Measurements from ENCODE around the gene MRPL10.

Gene MRPL10

GRCh38 chr17:47810200-47810821, 21.0 kb downstream of the MRPL10 start:
- no peaks in the 10 kb centered on the region for H3K27me3 ChIP-seq (ENCODE audit: low read length)
- TF ChIP-seq, protein P1, sequence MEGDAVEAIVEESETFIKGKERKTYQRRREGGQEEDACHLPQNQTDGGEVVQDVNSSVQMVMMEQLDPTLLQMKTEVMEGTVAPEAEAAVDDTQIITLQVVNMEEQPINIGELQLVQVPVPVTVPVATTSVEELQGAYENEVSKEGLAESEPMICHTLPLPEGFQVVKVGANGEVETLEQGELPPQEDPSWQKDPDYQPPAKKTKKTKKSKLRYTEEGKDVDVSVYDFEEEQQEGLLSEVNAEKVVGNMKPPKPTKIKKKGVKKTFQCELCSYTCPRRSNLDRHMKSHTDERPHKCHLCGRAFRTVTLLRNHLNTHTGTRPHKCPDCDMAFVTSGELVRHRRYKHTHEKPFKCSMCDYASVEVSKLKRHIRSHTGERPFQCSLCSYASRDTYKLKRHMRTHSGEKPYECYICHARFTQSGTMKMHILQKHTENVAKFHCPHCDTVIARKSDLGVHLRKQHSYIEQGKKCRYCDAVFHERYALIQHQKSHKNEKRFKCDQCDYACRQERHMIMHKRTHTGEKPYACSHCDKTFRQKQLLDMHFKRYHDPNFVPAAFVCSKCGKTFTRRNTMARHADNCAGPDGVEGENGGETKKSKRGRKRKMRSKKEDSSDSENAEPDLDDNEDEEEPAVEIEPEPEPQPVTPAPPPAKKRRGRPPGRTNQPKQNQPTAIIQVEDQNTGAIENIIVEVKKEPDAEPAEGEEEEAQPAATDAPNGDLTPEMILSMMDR (IDR thresholded peaks at IDR 0.05; ENCODE audit: insufficient read depth, low read length, poor library complexity, severe bottlenecking): no peak
- no peak for TF ChIP-seq EZH2phosphoT487 (conservative IDR thresholded peaks at IDR 0.05; ENCODE audit: low read length)
- no peaks in the 10 kb centered on the region for H4K20me1 ChIP-seq (ENCODE audit: low read depth, low read length)
- H3K9ac ChIP-seq (ENCODE audit: low read length): no peak overlapping the region
- H2AFZ ChIP-seq (ENCODE audit: low read depth, low read length, severe bottlenecking): no peak overlapping the region
- no peaks in the 10 kb centered on the region for H3K79me2 ChIP-seq (ENCODE audit: insufficient read depth, low read length)
- no peaks in the 10 kb centered on the region for H3F3A ChIP-seq (ENCODE audit: insufficient read depth)
- H3K36me3 ChIP-seq (ENCODE audit: low read length): no peaks in the 10 kb centered on the region
- no peak overlapping the region for H3K4me3 ChIP-seq (ENCODE audit: insufficient read depth, low read length, poor library complexity, severe bottlenecking)
- no peak overlapping the region for H3K4me2 ChIP-seq (ENCODE audit: low read depth, low read length, poor library complexity, severe bottlenecking)
- no peak overlapping the region for H3K27ac ChIP-seq (ENCODE audit: low read depth, low read length)
- H3K9me2 ChIP-seq (replicated peaks; ENCODE audit: insufficient read depth, low read length): no peaks in the 10 kb centered on the region
- H3K9me3 ChIP-seq (ENCODE audit: insufficient read depth, low read length): no peaks in the 10 kb centered on the region

DNA sequence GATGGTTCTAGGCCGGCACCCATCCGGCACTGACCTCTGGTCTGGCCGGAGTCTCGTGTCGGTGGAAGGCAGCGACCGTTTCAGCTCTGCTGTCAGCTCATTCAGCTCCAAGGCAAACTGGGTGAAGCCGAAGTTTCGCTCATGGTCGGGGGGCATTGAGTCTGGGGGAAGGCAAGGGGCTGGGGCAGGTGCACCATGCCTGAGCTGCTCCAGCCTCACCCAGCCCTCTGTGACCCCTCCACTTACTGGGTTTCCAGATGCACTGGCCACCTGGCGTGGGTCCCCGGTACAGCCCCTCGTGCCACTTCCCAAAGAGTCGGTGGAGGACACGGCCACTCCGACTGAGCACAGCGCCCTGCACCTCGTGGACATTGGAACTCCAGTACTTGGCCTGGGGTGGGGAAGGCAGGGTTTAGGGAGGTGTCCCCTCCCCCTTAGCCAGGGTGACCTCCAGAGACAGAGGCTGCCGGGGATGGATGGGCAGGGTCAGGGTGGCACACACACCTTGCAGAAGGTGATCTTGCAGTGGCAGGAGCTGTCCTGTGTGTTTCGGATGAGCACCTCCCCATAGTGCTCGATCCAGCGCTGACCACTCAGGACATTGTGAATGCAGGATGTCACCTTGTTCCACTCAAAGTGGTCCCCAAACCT, 22.4 kb downstream of the MRPL10 start:
- Histone ChIP-seq H4K20me1 (ENCODE audit: low read depth, low read length) (no peaks in the 10 kb centered on the region), H3K27me3 (ENCODE audit: low read length) (no peaks in the 10 kb centered on the region), H3K36me3 (ENCODE audit: low read length) (no peaks in the 10 kb centered on the region), H3K4me3 (ENCODE audit: insufficient read depth, low read length, poor library complexity, severe bottlenecking) (no peak overlapping the region), H3K27ac (ENCODE audit: low read depth, low read length) (no peak overlapping the region), H3K9ac (ENCODE audit: low read length) (no peak overlapping the region), H3K4me2 (ENCODE audit: low read depth, low read length, poor library complexity, severe bottlenecking) (no peak overlapping the region), H3K9me2 (replicated peaks; ENCODE audit: insufficient read depth, low read length) (no peaks in the 10 kb centered on the region), H3K9me3 (ENCODE audit: insufficient read depth, low read length) (no peaks in the 10 kb centered on the region), H3K79me2 (ENCODE audit: insufficient read depth, low read length) (no peaks in the 10 kb centered on the region), H3F3A (ENCODE audit: insufficient read depth) (no peaks in the 10 kb centered on the region), H2AFZ (ENCODE audit: low read depth, low read length, severe bottlenecking) (no peak overlapping the region)
- TF ChIP-seq EZH2phosphoT487 (conservative IDR thresholded peaks at IDR 0.05; ENCODE audit: low read length): no peak
- TF ChIP-seq, protein P1 (IDR thresholded peaks at IDR 0.05; ENCODE audit: insufficient read depth, low read length, poor library complexity, severe bottlenecking): no peak

DNA sequence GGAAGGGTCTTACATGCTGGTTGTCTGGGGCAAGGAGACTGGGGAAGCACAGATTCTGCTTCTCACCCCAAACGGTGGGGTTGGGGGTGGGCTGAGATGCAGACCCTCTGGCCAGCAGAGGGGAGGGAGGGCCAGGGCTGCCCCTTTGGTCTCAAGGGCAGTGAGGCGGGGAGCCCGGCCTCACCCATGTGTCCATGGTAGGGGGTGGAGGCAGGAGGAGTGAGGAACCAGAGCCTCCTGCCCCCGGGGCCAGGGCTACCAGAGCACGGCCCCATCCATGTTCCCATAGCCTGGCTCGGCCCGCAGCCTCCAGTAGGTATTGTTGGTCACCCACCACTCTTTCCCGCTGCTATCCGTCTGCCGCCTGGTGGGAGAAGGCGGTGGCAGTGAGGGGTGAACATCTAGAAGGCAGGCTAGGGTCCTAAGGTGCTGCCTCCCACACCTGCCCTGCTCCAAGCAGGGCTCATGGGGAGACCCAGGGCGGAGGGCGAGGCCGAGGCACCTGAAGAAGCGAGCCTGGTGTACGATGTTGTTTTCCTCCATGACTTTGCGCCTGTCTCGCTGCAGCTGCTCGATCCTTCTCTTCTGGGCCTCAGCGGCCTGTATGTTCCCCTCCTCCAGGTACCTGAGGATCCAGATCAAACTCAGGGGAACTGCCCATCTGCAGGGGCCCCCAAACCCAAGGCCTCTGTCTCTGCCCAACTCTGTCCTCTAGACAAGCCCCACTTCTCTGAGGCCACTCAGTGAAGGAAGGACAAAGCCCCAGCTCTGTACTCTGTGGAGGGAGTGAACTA, 23.1 kb downstream of the MRPL10 start:
- Histone ChIP-seq H3K9me3 (ENCODE audit: insufficient read depth, low read length) (no peaks in the 10 kb centered on the region), H3K4me3 (ENCODE audit: insufficient read depth, low read length, poor library complexity, severe bottlenecking) (no peak overlapping the region), H3K36me3 (ENCODE audit: low read length) (no peaks in the 10 kb centered on the region), H3K27me3 (ENCODE audit: low read length) (no peaks in the 10 kb centered on the region), H3F3A (ENCODE audit: insufficient read depth) (no peaks in the 10 kb centered on the region), H3K4me2 (ENCODE audit: low read depth, low read length, poor library complexity, severe bottlenecking) (no peak overlapping the region), H3K9ac (ENCODE audit: low read length) (no peak overlapping the region), H2AFZ (ENCODE audit: low read depth, low read length, severe bottlenecking) (no peak overlapping the region), H4K20me1 (ENCODE audit: low read depth, low read length) (no peaks in the 10 kb centered on the region), H3K27ac (ENCODE audit: low read depth, low read length) (no peak overlapping the region), H3K79me2 (ENCODE audit: insufficient read depth, low read length) (no peaks in the 10 kb centered on the region), H3K9me2 (replicated peaks; ENCODE audit: insufficient read depth, low read length) (no peaks in the 10 kb centered on the region)
- TF ChIP-seq EZH2phosphoT487 (conservative IDR thresholded peaks at IDR 0.05; ENCODE audit: low read length): no peak
- TF ChIP-seq, protein P1 (IDR thresholded peaks at IDR 0.05; ENCODE audit: insufficient read depth, low read length, poor library complexity, severe bottlenecking): no peak

Data from SU-DHL-6 (cell line).